H9 (cell line): ENCODE measurements around the gene RPL35. TPM values are rescaled to one million over a fixed set of nuclear protein-coding genes. Genes with fewer than 3 reads are reported as not detected.

Source experiments
- DNase-seq: peaks from one replicate; pipeline ENCODE4 v3.0.0-alpha.2; 2017
- H2AFZ ChIP-seq: one replicate; pipeline ENCODE4 v1.6.1; 2013; ENCODE audit warnings: mild to moderate bottlenecking, low read length, control low read depth, moderate library complexity
- H2AK5ac ChIP-seq: 2 replicates; pipeline ENCODE4 v1.6.1; 2013; ENCODE audit warnings: low read length, control low read depth, mixed read lengths; ENCODE audit not compliant: insufficient read length
- H2BK120ac ChIP-seq: one replicate; pipeline ENCODE4 v1.6.1; 2013; ENCODE audit warnings: low read depth, mild to moderate bottlenecking, low read length, control low read depth, inconsistent platforms; ENCODE audit not compliant: poor library complexity, severe bottlenecking
- H2BK12ac ChIP-seq: 2 replicates; pipeline ENCODE4 v1.6.1; 2013; ENCODE audit warnings: low read length, control low read depth, mixed read lengths, low read depth; ENCODE audit not compliant: insufficient read length
- H2BK15ac ChIP-seq: 2 replicates; pipeline ENCODE4 v1.6.1; 2013; ENCODE audit warnings: low read depth, low read length, control low read depth
- H2BK20ac ChIP-seq: one replicate; pipeline ENCODE4 v1.6.1; 2013; ENCODE audit warnings: low read depth, mild to moderate bottlenecking, low read length, control low read depth, inconsistent platforms; ENCODE audit not compliant: poor library complexity, severe bottlenecking
- H2BK5ac ChIP-seq: 2 replicates; pipeline ENCODE4 v1.6.1; 2013; ENCODE audit warnings: low read length, control low read depth, mixed read lengths; ENCODE audit not compliant: insufficient read length
- H3K14ac ChIP-seq: 2 replicates; pipeline ENCODE4 v1.6.1; 2013; ENCODE audit warnings: low read length, control low read depth; ENCODE audit not compliant: insufficient read depth
- H3K18ac ChIP-seq: 2 replicates; pipeline ENCODE4 v1.6.1; 2013; ENCODE audit warnings: low read depth, mild to moderate bottlenecking, mixed read lengths, low read length, control low read depth; ENCODE audit not compliant: insufficient read length
- H3K23ac ChIP-seq: 2 replicates; pipeline ENCODE4 v1.6.1; 2013; ENCODE audit warnings: low read length, control low read depth, mixed read lengths, low read depth; ENCODE audit not compliant: insufficient read length
- H3K23me2 ChIP-seq: 2 replicates; pipeline ENCODE4 v1.6.1; 2013; ENCODE audit warnings: low read depth, mild to moderate bottlenecking, mixed read lengths, low read length, control low read depth; ENCODE audit not compliant: insufficient read length, poor library complexity, severe bottlenecking
- H3K27ac ChIP-seq: 2 replicates; pipeline ENCODE4 v1.5.1; 2013; ENCODE audit warnings: low read length, control low read depth, mixed read lengths, low read depth; ENCODE audit not compliant: insufficient read length
- H3K27me3 ChIP-seq: 2 replicates; pipeline ENCODE4 v1.6.1; 2013; ENCODE audit warnings: low read length, control low read depth, inconsistent platforms; ENCODE audit not compliant: insufficient read depth
- H3K4ac ChIP-seq: 2 replicates; pipeline ENCODE4 v1.6.1; 2013; ENCODE audit warnings: low read depth, mild to moderate bottlenecking, control low read depth, inconsistent platforms, low read length, moderate library complexity
- H3K4me1 ChIP-seq: 2 replicates; pipeline ENCODE4 v1.6.1; 2013; ENCODE audit warnings: low read length, control low read depth, inconsistent platforms; ENCODE audit not compliant: insufficient read depth
- H3K4me2 ChIP-seq: 2 replicates; pipeline ENCODE4 v1.6.1; 2013; ENCODE audit warnings: low read length, control low read depth, mixed read lengths; ENCODE audit not compliant: insufficient read length, insufficient read depth
- H3K56ac ChIP-seq: 2 replicates; pipeline ENCODE4 v1.6.1; 2013; ENCODE audit warnings: low read depth, mild to moderate bottlenecking, mixed read lengths, low read length, control low read depth; ENCODE audit not compliant: insufficient read length
- H3K79me1 ChIP-seq: 2 replicates; pipeline ENCODE4 v1.6.1; 2013; ENCODE audit warnings: low read depth, mild to moderate bottlenecking, moderate library complexity, low read length, control low read depth, inconsistent platforms; ENCODE audit not compliant: insufficient read depth, poor library complexity, severe bottlenecking
- H3K79me2 ChIP-seq: 2 replicates; pipeline ENCODE4 v1.6.1; 2013; ENCODE audit warnings: low read length, control low read depth, inconsistent platforms; ENCODE audit not compliant: insufficient read depth
- H3K9ac ChIP-seq: 2 replicates; pipeline ENCODE4 v1.6.1; 2013; ENCODE audit warnings: low read length, control low read depth, mixed read lengths; ENCODE audit not compliant: insufficient read length; ENCODE audit errors: extremely low read depth
- H3K9me3 ChIP-seq: one replicate; pipeline ENCODE4 v1.6.1; 2013; ENCODE audit warnings: low read depth, low read length, inconsistent platforms; ENCODE audit not compliant: control insufficient read depth
- H3T11ph ChIP-seq: one replicate; pipeline ENCODE4 v1.6.1; 2013; ENCODE audit warnings: mild to moderate bottlenecking, low read length, control low read depth, inconsistent platforms
- H4K20me1 ChIP-seq: one replicate; pipeline ENCODE4 v1.6.1; 2013; ENCODE audit not compliant: control insufficient read depth, insufficient read length, insufficient read depth
- H4K5ac ChIP-seq: 2 replicates; pipeline ENCODE4 v1.6.1; 2013; ENCODE audit warnings: low read depth, mild to moderate bottlenecking, mixed read lengths, low read length, control low read depth; ENCODE audit not compliant: insufficient read length
- H4K8ac ChIP-seq: replicated peaks from 2 replicates; pipeline ENCODE4 v1.6.1; 2013; ENCODE audit warnings: low read length, control low read depth, mixed read lengths, low read depth; ENCODE audit not compliant: insufficient read length
- H4K91ac ChIP-seq: 2 replicates; pipeline ENCODE4 v1.6.1; 2013; ENCODE audit warnings: low read depth, mild to moderate bottlenecking, moderate library complexity, mixed read lengths, low read length, control low read depth; ENCODE audit not compliant: insufficient read length
- H3K27ac Mint-ChIP-seq, 3 experiments: 2 replicates in 2 of 3; 3 replicates in 1 of 3; pipeline ENCODE4 v1.8.0; 2020 to 2021; ENCODE audit warnings: mixed read lengths in 3 of 3, mild to moderate bottlenecking in 1 of 3, moderate library complexity in 1 of 3
- H3K27me3 Mint-ChIP-seq: 2 replicates; pipeline ENCODE4 v1.8.0; 2021; ENCODE audit warnings: low read depth, mild to moderate bottlenecking, moderate library complexity, mixed read lengths
- H3K36me3 Mint-ChIP-seq, 3 experiments: 2 replicates in 2 of 3; 3 replicates in 1 of 3; pipeline ENCODE4 v1.8.0; 2020 to 2021; ENCODE audit warnings: low read depth in 3 of 3, mixed read lengths in 3 of 3; ENCODE audit not compliant: insufficient read depth in 1 of 3
- H3K4me1 Mint-ChIP-seq, 2 experiments: 2 replicates each; pipeline ENCODE4 v1.8.0; 2020; ENCODE audit warnings: mixed read lengths in 2 of 2
- H3K4me3 Mint-ChIP-seq, 2 experiments: 2 replicates in 1 of 2; 3 replicates in 1 of 2; pipeline ENCODE4 v1.8.0; 2020 to 2021; ENCODE audit warnings: mild to moderate bottlenecking in 2 of 2, mixed read lengths in 2 of 2, moderate library complexity in 1 of 2
- H3K9me3 Mint-ChIP-seq, 2 experiments: 2 replicates in 1 of 2; 3 replicates in 1 of 2; pipeline ENCODE4 v1.8.0; 2020; ENCODE audit warnings: mild to moderate bottlenecking in 2 of 2, mixed read lengths in 2 of 2, moderate library complexity in 1 of 2
- WGBS: extraction: QIAGEN DNeasy Blood & Tissue Kit; methylation state at CpG from one replicate; pipeline ENCODE4 v1.1.7; 2013; ENCODE audit warnings: missing lambda C conversion rate, low lambda C conversion rate, mixed read lengths; ENCODE audit not compliant: insufficient read length; ENCODE audit errors: extremely low coverage; 5-methylcytosine and 5-hydroxymethylcytosine counted together
- total RNA-seq: library from RNA; stranded (reverse); gene quantifications from 2 replicates; pipeline ENCODE4 v1.2.1, GENCODE V29; 2021
- TF ChIP-seq, protein P1 (sequence below): fragments of 200-600 bp; sonication (generic); conservative IDR thresholded peaks from 3 replicates; pipeline ENCODE4 v1.8.0; 2021; ENCODE audit warnings: antibody characterized with exemption, mild to moderate bottlenecking

Gene RPL35
- total RNA-seq, 1 experiment from 2014 or later, result 1,840 TPM

- no peak overlapping the region for H2BK20ac ChIP-seq
- no peaks in the 10 kb centered on the region for H3K27me3 Mint-ChIP-seq
- no peak overlapping the region for H3K56ac ChIP-seq
- H3K4me1 Mint-ChIP-seq, result peaks cover 6 to 14% of the 10 kb centered on the region in 2 experiments
- no peak overlapping the region for H4K91ac ChIP-seq
- no peak overlapping the region for H3K27ac ChIP-seq
- H2AK5ac ChIP-seq, result no peak overlapping the region
- H4K20me1 ChIP-seq, result no peaks in the 10 kb centered on the region
- H2BK12ac ChIP-seq, result no peak overlapping the region
- DNase-seq, result no peak
- no peak overlapping the region for H4K5ac ChIP-seq
- no peak overlapping the region for H3K4me3 Mint-ChIP-seq
- H3K4ac ChIP-seq, result no peak overlapping the region
- H3K14ac ChIP-seq, result no peak overlapping the region; the same call in 1 of the 2 replicates
- no peak overlapping the region for H3K18ac ChIP-seq
- no peaks in the 10 kb centered on the region for H3K23me2 ChIP-seq
- H3K4me1 ChIP-seq, result no peaks in the 10 kb centered on the region; the same call in 1 of the 2 replicates
- no peaks in the 10 kb centered on the region; a peak in 1 of 5 replicates for H3K9me3 Mint-ChIP-seq
- no peak overlapping the region for H2BK5ac ChIP-seq
- H3K79me1 ChIP-seq, result no peaks in the 10 kb centered on the region
- no CpG with 5 or more reads among the region's 13 CpGs for WGBS
- no peak overlapping the region for H3T11ph ChIP-seq
- no peak overlapping the region for H4K8ac ChIP-seq
- no peak overlapping the region for H2AFZ ChIP-seq
- H2BK120ac ChIP-seq, result no peak overlapping the region
- no peak overlapping the region for H3K27ac Mint-ChIP-seq
- no peaks in the 10 kb centered on the region for H3K27me3 ChIP-seq
- no peak overlapping the region for H3K4me2 ChIP-seq
- H3K23ac ChIP-seq, result no peak overlapping the region
- H3K9ac ChIP-seq, result no peak overlapping the region
- H2BK15ac ChIP-seq, result no peak overlapping the region
- no peaks in the 10 kb centered on the region for H3K79me2 ChIP-seq
- H3K9me3 ChIP-seq, result no peaks in the 10 kb centered on the region
- TF ChIP-seq, protein P1, sequence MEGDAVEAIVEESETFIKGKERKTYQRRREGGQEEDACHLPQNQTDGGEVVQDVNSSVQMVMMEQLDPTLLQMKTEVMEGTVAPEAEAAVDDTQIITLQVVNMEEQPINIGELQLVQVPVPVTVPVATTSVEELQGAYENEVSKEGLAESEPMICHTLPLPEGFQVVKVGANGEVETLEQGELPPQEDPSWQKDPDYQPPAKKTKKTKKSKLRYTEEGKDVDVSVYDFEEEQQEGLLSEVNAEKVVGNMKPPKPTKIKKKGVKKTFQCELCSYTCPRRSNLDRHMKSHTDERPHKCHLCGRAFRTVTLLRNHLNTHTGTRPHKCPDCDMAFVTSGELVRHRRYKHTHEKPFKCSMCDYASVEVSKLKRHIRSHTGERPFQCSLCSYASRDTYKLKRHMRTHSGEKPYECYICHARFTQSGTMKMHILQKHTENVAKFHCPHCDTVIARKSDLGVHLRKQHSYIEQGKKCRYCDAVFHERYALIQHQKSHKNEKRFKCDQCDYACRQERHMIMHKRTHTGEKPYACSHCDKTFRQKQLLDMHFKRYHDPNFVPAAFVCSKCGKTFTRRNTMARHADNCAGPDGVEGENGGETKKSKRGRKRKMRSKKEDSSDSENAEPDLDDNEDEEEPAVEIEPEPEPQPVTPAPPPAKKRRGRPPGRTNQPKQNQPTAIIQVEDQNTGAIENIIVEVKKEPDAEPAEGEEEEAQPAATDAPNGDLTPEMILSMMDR, result no peak
- peaks cover 5 to 16% (median 15%) of the 10 kb centered on the region in 3 experiments; a peak in 6 of 7 replicates for H3K36me3 Mint-ChIP-seq
Observed at GRCh38 chr9:124889006-124889405, 27.2 kb upstream of the RPL35 start.
